Cerebellar nuclear complex (tissue), 1 donor: ENCODE results near the gene ARHGAP10.
"Not testable (repeated sequence)": the region's sequence is repeated elsewhere in the genome, so short reads cannot be mapped to it uniquely, and the experiment has no call there.

Source experiments
- DNase-seq, 2 experiments: peaks; one replicate each; lab custom pipeline; 2025; lab: John Stamatoyannopoulos, UW

The ARHGAP10 gene

GRCh38 chr4:148067301-148067916, 335.5 kb downstream of the ARHGAP10 start:
- DNase-seq = no peak

- no peak for DNase-seq
These were observed 336.4 kb downstream of the ARHGAP10 start for GRCh38 chr4:148068065-148068911.

GRCh38 chr4:148069086-148069894, 337.4 kb downstream of the ARHGAP10 start:
- DNase-seq = no peak

GRCh38 chr4:148069895-148070178, 337.9 kb downstream of the ARHGAP10 start:
- no peak for DNase-seq

- DNase-seq = no peak
These were observed 339.1 kb downstream of the ARHGAP10 start for GRCh38 chr4:148071009-148071408.

GRCh38 chr4:148072789-148073188, 340.9 kb downstream of the ARHGAP10 start:
- DNase-seq = no peak

- DNase-seq = no peak
These were observed 341.5 kb downstream of the ARHGAP10 start for GRCh38 chr4:148073349-148073748.

- no peak for DNase-seq
These were observed 342.6 kb downstream of the ARHGAP10 start for GRCh38 chr4:148074462-148074861.

GRCh38 chr4:148075438-148075837, 343.6 kb downstream of the ARHGAP10 start:
- DNase-seq = no peak

GRCh38 chr4:148076964-148077363, 345.1 kb downstream of the ARHGAP10 start:
- no peak for DNase-seq

GRCh38 chr4:148077581-148077980, 345.7 kb downstream of the ARHGAP10 start:
- no peak for DNase-seq

GRCh38 chr4:148078061-148078460, 346.2 kb downstream of the ARHGAP10 start:
- no peak for DNase-seq

GRCh38 chr4:148079961-148080360, 348.1 kb downstream of the ARHGAP10 start:
- DNase-seq = no peak

- DNase-seq = no peak
These were observed 349.4 kb downstream of the ARHGAP10 start for GRCh38 chr4:148081267-148081666.

- DNase-seq = no peak
These were observed 349.9 kb downstream of the ARHGAP10 start for GRCh38 chr4:148081745-148082144.

- DNase-seq = not testable (repeated sequence)
These were observed 351.2 kb downstream of the ARHGAP10 start for GRCh38 chr4:148083073-148083472.

GRCh38 chr4:148089624-148090023, 357.7 kb downstream of the ARHGAP10 start:
- DNase-seq = no peak

GRCh38 chr4:148090029-148090428, 358.1 kb downstream of the ARHGAP10 start:
- no peak for DNase-seq

- no peak for DNase-seq
These were observed 358.9 kb downstream of the ARHGAP10 start for GRCh38 chr4:148090503-148091476.

GRCh38 chr4:148091896-148092295, 360.0 kb downstream of the ARHGAP10 start:
- no peak for DNase-seq

- no peak for DNase-seq
These were observed 360.6 kb downstream of the ARHGAP10 start for GRCh38 chr4:148092316-148093014.
